HepG2 (cell line): ENCODE measurements around the gene CDC40. TPM values are rescaled to one million over a fixed set of nuclear protein-coding genes. Genes with fewer than 3 reads are reported as not detected.

Experiments used
- ARHGAP35 ChIP-seq: sonication (generic); formaldehyde crosslinking; IDR thresholded peaks from 2 replicates; pipeline ENCODE4 v1.9.0; 2022; ENCODE audit warnings: mild to moderate bottlenecking, inconsistent platforms, moderate library complexity, missing genetic modification reagents, borderline replicate concordance
- BHLHE40 ChIP-seq: IDR thresholded peaks from 2 replicates; pipeline ENCODE4 v1.6.1; 2011; ENCODE audit warnings: low read length, improper control_type of control experiment
- HDAC1 ChIP-seq: sonication (generic); formaldehyde crosslinking; IDR thresholded peaks from 2 replicates; pipeline ENCODE4 v1.5.1; 2020; ENCODE audit warnings: mild to moderate bottlenecking, missing genetic modification reagents
- HNRNPK ChIP-seq: fragments of 200-400 bp; formaldehyde crosslinking; IDR thresholded peaks from 2 replicates; pipeline ENCODE4 v1.6.1; 2018; ENCODE audit warnings: low read length, low read depth, moderate library complexity, mild to moderate bottlenecking; ENCODE audit not compliant: poor library complexity, severe bottlenecking
- KAT8 ChIP-seq: IDR thresholded peaks from 2 replicates; pipeline ENCODE4 v1.6.1; 2016; ENCODE audit warnings: missing genetic modification reagents, missing compliant biosample characterization
- MAFG ChIP-seq: sonication (generic); formaldehyde crosslinking; IDR thresholded peaks from 2 replicates; pipeline ENCODE4 v1.5.1; 2020; ENCODE audit warnings: mild to moderate bottlenecking, missing genetic modification reagents
- NFATC3 ChIP-seq: sonication (generic); formaldehyde crosslinking; IDR thresholded peaks from 2 replicates; pipeline ENCODE4 v1.5.1; 2020; ENCODE audit warnings: mild to moderate bottlenecking, missing genetic modification reagents
- PBX3 ChIP-seq: sonication (generic); formaldehyde crosslinking; IDR thresholded peaks from 2 replicates; pipeline ENCODE4 v1.8.1; 2023; ENCODE audit warnings: missing genetic modification reagents, inconsistent platforms, borderline replicate concordance
- ZBTB40 ChIP-seq, 2 experiments: fragments of 450-650 bp in 1 of 2; sonication (generic) in 1 of 2; formaldehyde crosslinking in 1 of 2; IDR thresholded peaks; 2 replicates each; pipeline versions ENCODE4 v1.6.1 to v1.8.0; 2016 to 2022; ENCODE audit warnings: antibody characterized with exemption in 1 of 2, mild to moderate bottlenecking in 1 of 2, missing genetic modification reagents in 1 of 2
- ZNF776 ChIP-seq: sonication (generic); formaldehyde crosslinking; IDR thresholded peaks from 2 replicates; pipeline ENCODE4 v1.4.0; 2020; ENCODE audit warnings: mild to moderate bottlenecking, missing genetic modification reagents
- ZSCAN9 ChIP-seq: IDR thresholded peaks from 2 replicates; pipeline ENCODE4 v1.6.1; 2016; ENCODE audit warnings: borderline replicate concordance
- polyA plus RNA-seq, 8 experiments: library from polyadenylated mRNA; depleted of rRNA in 3 of 8; stranded (reverse) in 7 of 8; unstranded in 1 of 8; fragments of >200 nt; fragmentation: Illumina TruSeq in 4 of 8; extraction: Trizol in 4 of 8; gene quantifications; 2 replicates each; pipeline versions ENCODE4 v1.2.1 to v1.2.3, GENCODE V29; 2011 to 2016; ENCODE audit warnings: low read depth in 4 of 8, missing spikeins in 1 of 8, mixed read lengths in 1 of 8; ENCODE audit not compliant: insufficient read depth in 1 of 8
- total RNA-seq, 5 experiments: library from RNA; depleted of rRNA; stranded (reverse); fragments of >200 nt; fragmentation: Illumina TruSeq; extraction: Trizol; gene quantifications; 2 replicates each; pipeline ENCODE4 v1.2.3, GENCODE V29; 2016; ENCODE audit warnings: low read depth in 1 of 5
- TF ChIP-seq, protein P1 (sequence below): sonication (generic); formaldehyde crosslinking; IDR thresholded peaks from 2 replicates; pipeline ENCODE4 v1.5.0; 2020; ENCODE audit warnings: missing genetic modification reagents, mild to moderate bottlenecking, borderline replicate concordance
- TF ChIP-seq, protein P2 (sequence below): sonication (generic); formaldehyde crosslinking; IDR thresholded peaks from 2 replicates; pipeline ENCODE4 v1.4.0; 2020; ENCODE audit warnings: missing genetic modification reagents

CDC40 gene
- total and polyA plus RNA-seq, 2 of the 13 experiments (the other 11 are each of a cell fraction or from before 2014, with no cell fraction given): 11.4 to 21.5 TPM

- no peak for TF ChIP-seq ZBTB40 (IDR thresholded peaks at IDR 0.05)
- no peak for TF ChIP-seq ZBTB40 (CRISPR knock-in tag; IDR thresholded peaks at IDR 0.05)
- TF ChIP-seq BHLHE40: no peak
- TF ChIP-seq ZSCAN9 (CRISPR knock-in tag): no peak
- TF ChIP-seq, protein P1, sequence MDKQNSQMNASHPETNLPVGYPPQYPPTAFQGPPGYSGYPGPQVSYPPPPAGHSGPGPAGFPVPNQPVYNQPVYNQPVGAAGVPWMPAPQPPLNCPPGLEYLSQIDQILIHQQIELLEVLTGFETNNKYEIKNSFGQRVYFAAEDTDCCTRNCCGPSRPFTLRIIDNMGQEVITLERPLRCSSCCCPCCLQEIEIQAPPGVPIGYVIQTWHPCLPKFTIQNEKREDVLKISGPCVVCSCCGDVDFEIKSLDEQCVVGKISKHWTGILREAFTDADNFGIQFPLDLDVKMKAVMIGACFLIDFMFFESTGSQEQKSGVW (CRISPR knock-in tag): no peak
- TF ChIP-seq HNRNPK: no peak
- no peak for TF ChIP-seq HDAC1 (CRISPR knock-in tag)
- TF ChIP-seq NFATC3: no peak
- no peak for TF ChIP-seq KAT8
- TF ChIP-seq, protein P2, sequence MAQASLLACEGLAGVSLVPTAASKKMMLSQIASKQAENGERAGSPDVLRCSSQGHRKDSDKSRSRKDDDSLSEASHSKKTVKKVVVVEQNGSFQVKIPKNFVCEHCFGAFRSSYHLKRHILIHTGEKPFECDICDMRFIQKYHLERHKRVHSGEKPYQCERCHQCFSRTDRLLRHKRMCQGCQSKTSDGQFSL (CRISPR knock-in tag): no peak
- TF ChIP-seq PBX3 (CRISPR knock-in tag): no peak
- no peak for TF ChIP-seq ZNF776 (CRISPR knock-in tag)
- no peak for TF ChIP-seq ARHGAP35
- TF ChIP-seq MAFG (CRISPR knock-in tag): no peak
These were observed 11.2 kb downstream of the CDC40 start (continued) for GRCh38 chr6:110191477-110191876.
